ENCODE measurements around the gene CEACAM3. TPM values are rescaled to one million over a fixed set of nuclear protein-coding genes. Genes with fewer than 3 reads are reported as not detected.

CEACAM3 gene
- total RNA-seq, 6 donors from 2014 or later: 1.4 to 6.0 (median 2.7) TPM; not detected in 1

DNA sequence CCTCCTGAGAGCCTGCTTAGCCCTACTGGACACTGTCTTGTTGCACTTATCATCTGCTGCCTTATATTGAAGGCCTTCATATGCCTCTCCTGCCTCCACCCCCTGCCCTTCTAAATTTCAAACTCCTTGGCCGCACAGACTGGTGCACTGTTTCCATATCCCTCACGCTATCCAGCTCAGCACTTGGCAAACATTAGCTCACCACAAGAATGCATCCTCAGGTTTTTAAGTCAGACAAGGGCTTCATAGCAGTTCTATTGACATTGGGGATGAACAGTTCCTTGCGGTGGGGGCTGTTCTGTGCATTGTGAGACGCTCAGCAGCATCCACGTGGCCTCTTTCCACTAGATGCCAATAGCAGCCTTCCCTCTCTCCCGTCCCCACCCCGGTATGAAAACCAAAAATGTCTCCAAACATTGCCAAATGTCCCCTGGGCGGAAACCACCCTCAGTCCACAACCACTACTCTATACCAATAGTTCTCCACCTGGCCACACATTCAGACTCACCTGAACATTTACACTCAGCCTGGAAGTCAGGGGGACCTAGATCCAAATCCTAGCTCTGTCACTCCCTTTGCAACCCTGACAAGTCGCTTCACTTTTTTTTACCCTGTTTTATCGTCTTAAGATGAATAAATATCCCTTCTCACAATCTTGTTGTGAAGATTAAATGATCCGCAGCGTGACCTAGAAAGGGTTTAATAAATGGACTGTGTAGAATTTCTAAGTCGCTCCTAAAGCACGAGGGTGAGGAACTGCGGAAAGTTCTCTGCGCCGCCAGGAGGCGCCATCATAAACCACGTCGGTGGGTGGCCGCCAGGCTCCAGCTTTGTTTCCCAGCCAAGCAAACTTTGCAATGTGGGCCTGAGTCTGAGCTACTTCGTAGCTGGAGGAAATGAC lies 3.6 kb upstream of the CEACAM3 start:
- WGBS, 2 donors: 24 to 30% methylated on average over 20 to 22 of the region's 22 CpGs
- TF ChIP-seq EP300 (IDR thresholded peaks at IDR 0.05): no peak
- peak; percentile 32 to 68 (median 54) for TF ChIP-seq CTCF (IDR thresholded peaks at IDR 0.05)
- Histone ChIP-seq H3K4me1 (peaks cover 0 to 14% (median 2%) of the 10 kb centered on the region in 4 donors), H3K4me3 (no peak overlapping the region), H3K27me3 (no peaks in the 10 kb centered on the region), H3K9me3 (no peaks in the 10 kb centered on the region), H3K36me3 (no peaks in the 10 kb centered on the region), H3K27ac (peak overlapping the region; percentile 7 to 76 (median 26))
- peak in 1 of 2 donors; percentile 77 for DNase-seq
- ATAC-seq (ENCODE audit: low FRiP score in 2 of 2): peak; percentile 59 to 84

- DNase-seq: no peak
- Histone ChIP-seq H3K9me3 (no peaks in the 10 kb centered on the region), H3K36me3 (no peaks in the 10 kb centered on the region), H3K4me1 (peaks cover 0 to 14% (median 2%) of the 10 kb centered on the region in 4 donors), H3K27ac (peak overlapping the region in 2 of 4 donors; percentile 26 to 76), H3K27me3 (no peaks in the 10 kb centered on the region), H3K4me3 (no peak overlapping the region)
- TF ChIP-seq CTCF (IDR thresholded peaks at IDR 0.05) (no peak), EP300 (IDR thresholded peaks at IDR 0.05) (no peak), POLR2AphosphoS5 (IDR thresholded peaks at IDR 0.05) (no peak), POLR2A (IDR thresholded peaks at IDR 0.05) (no peak)
- no peak for ATAC-seq (ENCODE audit: low FRiP score in 2 of 2)
- 0% methylated on average over 1 of the region's 1 CpG for WGBS, 2 donors
Observed at GRCh38 chr19:41793414-41793727, 3.0 kb upstream of the CEACAM3 start.

GRCh38 chr19:41795031-41795461 lies 1.3 kb upstream of the CEACAM3 start:
- Histone ChIP-seq H3K9me3 (no peaks in the 10 kb centered on the region), H3K36me3 (no peaks in the 10 kb centered on the region), H3K4me3 (no peak overlapping the region), H3K4me1 (peaks cover 0 to 14% (median 2%) of the 10 kb centered on the region in 4 donors), H3K27me3 (no peaks in the 10 kb centered on the region), H3K27ac (peak overlapping the region in 2 of 4 donors; percentile 14 to 17)
- peak in 1 of 2 donors; percentile 75 for DNase-seq
- ATAC-seq (ENCODE audit: low FRiP score in 2 of 2): peak; percentile 73 to 86
- 38 to 42% methylated on average over 5 of the region's 5 CpGs for WGBS, 2 donors
- TF ChIP-seq POLR2AphosphoS5 (IDR thresholded peaks at IDR 0.05) (no peak), CTCF (IDR thresholded peaks at IDR 0.05) (peak; percentile 63 to 84 (median 78)), EP300 (IDR thresholded peaks at IDR 0.05) (no peak), POLR2A (IDR thresholded peaks at IDR 0.05) (no peak)

DNA sequence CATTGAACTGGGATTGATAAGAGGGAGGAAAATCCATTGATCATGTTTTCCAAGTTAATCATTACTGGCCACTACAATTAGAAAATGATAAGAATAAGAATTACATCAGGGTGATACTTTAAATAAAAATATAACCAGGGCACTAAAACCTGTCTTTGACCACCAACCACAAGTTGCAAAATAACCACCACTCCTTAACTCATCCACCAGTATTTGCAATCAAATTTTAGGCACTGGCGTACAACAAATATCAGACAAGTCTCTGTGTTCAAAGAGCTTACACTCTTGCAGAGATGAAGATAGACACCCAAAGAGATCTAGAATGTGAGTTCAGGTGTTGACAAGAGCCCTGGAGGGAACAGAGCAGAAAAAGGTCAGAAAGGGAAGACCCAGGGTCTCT lies 514 bp downstream of the CEACAM3 start:
- no peak for ATAC-seq (ENCODE audit: low FRiP score in 2 of 2)
- H3K27ac ChIP-seq: peak overlapping the region in 3 of 4 donors; percentile 67 to 81 (median 67)
- H3K36me3 ChIP-seq: no peaks in the 10 kb centered on the region
- H3K27me3 ChIP-seq: no peaks in the 10 kb centered on the region
- peak overlapping the region in 1 of 4 donors; percentile 5 for H3K4me3 ChIP-seq
- no peaks in the 10 kb centered on the region for H3K9me3 ChIP-seq
- no peak for DNase-seq
- no peak for TF ChIP-seq EP300 (IDR thresholded peaks at IDR 0.05)
- TF ChIP-seq POLR2AphosphoS5 (IDR thresholded peaks at IDR 0.05): no peak
- no peak for TF ChIP-seq POLR2A (IDR thresholded peaks at IDR 0.05)
- TF ChIP-seq CTCF (IDR thresholded peaks at IDR 0.05): no peak
- WGBS, 2 donors: 67 to 83% methylated on average over 1 of the region's 1 CpG
- peaks cover 0 to 8% (median 2%) of the 10 kb centered on the region in 4 donors for H3K4me1 ChIP-seq
